ENCODE measurements around the gene RAN.

RAN gene

GRCh38 chr12:130831876-130832405 is 39.9 kb upstream of the RAN start:
- WGBS = 95% methylated on average over 5 of the region's 5 CpGs
- Histone ChIP-seq H3K9ac (ENCODE audit: low read length) (no peak overlapping the region), H3K36me3 (ENCODE audit: control insufficient read depth in 1 of 2, insufficient read depth in 2 of 2, low read depth in 1 of 2, low read length in 2 of 2) (peaks cover 0 to 6% of the 10 kb centered on the region in 2 experiments), H3K79me1 (replicated peaks; ENCODE audit: low read length, poor library complexity, severe bottlenecking) (peaks cover 22% of the 10 kb centered on the region), H3K4me1 (ENCODE audit: control insufficient read depth, insufficient read depth, low read depth, low read length) (peaks cover 34% of the 10 kb centered on the region), H2BK5ac (ENCODE audit: low read depth, low read length, poor library complexity, severe bottlenecking) (no peak overlapping the region), H4K91ac (ENCODE audit: low read length) (no peak overlapping the region), H3K27ac (ENCODE audit: low read length, poor library complexity, severe bottlenecking) (no peak overlapping the region), H2AK5ac (ENCODE audit: low read length, severe bottlenecking) (no peak overlapping the region), H3K18ac (ENCODE audit: low read depth in 1 of 2, low read length in 2 of 2) (no peak overlapping the region), H3K27me3 (ENCODE audit: control insufficient read depth in 1 of 2, insufficient read depth in 1 of 2, low read length in 2 of 2) (no peaks in the 10 kb centered on the region), H3K9me3 (ENCODE audit: control insufficient read depth, low read length) (no peaks in the 10 kb centered on the region), H3K4me3 (ENCODE audit: insufficient read depth in 1 of 2, low read depth in 1 of 2, low read length in 2 of 2) (no peak overlapping the region), H4K8ac (ENCODE audit: low read length) (no peak overlapping the region), H2AFZ (ENCODE audit: low read depth, low read length) (no peak overlapping the region), H2BK15ac (ENCODE audit: low read depth, poor library complexity, severe bottlenecking) (no peak overlapping the region), H2BK12ac (ENCODE audit: low read length in 2 of 2) (no peak overlapping the region), H2BK120ac (ENCODE audit: low read depth, low read length) (no peak overlapping the region), H3K4me2 (ENCODE audit: low read length, poor library complexity, severe bottlenecking) (no peak overlapping the region), H3K14ac (ENCODE audit: low read length in 2 of 2) (no peak overlapping the region), H3K4ac (ENCODE audit: low read depth in 1 of 2, low read length in 2 of 2) (no peak overlapping the region), H3K23ac (ENCODE audit: low read length in 2 of 2) (no peak overlapping the region)
- DNase-seq = no peak

DNA sequence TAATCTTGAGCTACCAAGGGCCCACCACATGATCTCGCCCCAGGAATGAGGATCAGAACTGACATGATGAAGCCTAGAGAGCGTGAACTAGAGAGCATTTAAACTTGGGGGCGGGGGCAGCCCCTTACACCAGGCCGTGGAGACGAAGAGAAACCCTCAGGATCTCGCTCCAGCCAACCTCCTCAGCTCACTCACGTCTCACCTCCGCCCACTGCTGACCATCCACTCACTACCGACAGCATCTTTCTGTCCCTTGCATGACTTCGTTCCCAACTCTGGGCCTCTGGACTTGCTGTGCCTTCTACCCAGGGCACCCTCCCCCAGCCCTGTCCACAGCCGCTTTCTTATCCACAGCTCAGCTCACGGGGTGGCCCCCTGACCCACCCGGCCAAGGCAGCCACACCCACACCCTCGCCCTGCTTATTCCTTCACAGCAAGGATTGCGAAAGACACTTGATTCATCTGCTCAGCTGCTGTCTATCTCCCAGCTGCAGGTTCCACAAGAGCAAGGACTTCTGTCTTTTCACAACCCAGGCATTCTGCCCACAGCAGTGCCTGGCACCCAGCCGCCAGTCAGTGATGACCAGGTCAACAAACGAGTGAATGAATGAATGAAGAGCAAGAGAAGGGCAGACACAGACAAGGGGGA is 39.2 kb upstream of the RAN start:
- Histone ChIP-seq H3K4ac (ENCODE audit: low read depth in 1 of 2, low read length in 2 of 2) (no peak overlapping the region), H2AFZ (ENCODE audit: low read depth, low read length) (no peak overlapping the region), H3K27ac (ENCODE audit: low read length, poor library complexity, severe bottlenecking) (no peak overlapping the region), H2BK12ac (ENCODE audit: low read length in 2 of 2) (no peak overlapping the region), H3K27me3 (ENCODE audit: control insufficient read depth in 1 of 2, insufficient read depth in 1 of 2, low read length in 2 of 2) (no peaks in the 10 kb centered on the region), H2BK120ac (ENCODE audit: low read depth, low read length) (no peak overlapping the region), H2AK5ac (ENCODE audit: low read length, severe bottlenecking) (no peak overlapping the region), H2BK5ac (ENCODE audit: low read depth, low read length, poor library complexity, severe bottlenecking) (no peak overlapping the region), H4K91ac (ENCODE audit: low read length) (no peak overlapping the region), H3K14ac (ENCODE audit: low read length in 2 of 2) (no peak overlapping the region), H3K36me3 (ENCODE audit: control insufficient read depth in 1 of 2, insufficient read depth in 2 of 2, low read depth in 1 of 2, low read length in 2 of 2) (peaks cover 0 to 6% of the 10 kb centered on the region in 2 experiments), H3K18ac (ENCODE audit: low read depth in 1 of 2, low read length in 2 of 2) (no peak overlapping the region), H3K23ac (ENCODE audit: low read length in 2 of 2) (no peak overlapping the region), H3K4me1 (ENCODE audit: control insufficient read depth, insufficient read depth, low read depth, low read length) (peaks cover 35% of the 10 kb centered on the region), H3K79me1 (replicated peaks; ENCODE audit: low read length, poor library complexity, severe bottlenecking) (peaks cover 24% of the 10 kb centered on the region), H4K8ac (ENCODE audit: low read length) (no peak overlapping the region), H2BK15ac (ENCODE audit: low read depth, poor library complexity, severe bottlenecking) (no peak overlapping the region), H3K9me3 (ENCODE audit: control insufficient read depth, low read length) (no peaks in the 10 kb centered on the region), H3K4me3 (ENCODE audit: insufficient read depth in 1 of 2, low read depth in 1 of 2, low read length in 2 of 2) (peak overlapping the region in 1 of 2 experiments; percentile 26), H3K4me2 (ENCODE audit: low read length, poor library complexity, severe bottlenecking) (no peak overlapping the region), H3K9ac (ENCODE audit: low read length) (no peak overlapping the region)
- WGBS = 68% methylated on average over 17 of the region's 17 CpGs
- peak; percentile 75 for DNase-seq

DNA sequence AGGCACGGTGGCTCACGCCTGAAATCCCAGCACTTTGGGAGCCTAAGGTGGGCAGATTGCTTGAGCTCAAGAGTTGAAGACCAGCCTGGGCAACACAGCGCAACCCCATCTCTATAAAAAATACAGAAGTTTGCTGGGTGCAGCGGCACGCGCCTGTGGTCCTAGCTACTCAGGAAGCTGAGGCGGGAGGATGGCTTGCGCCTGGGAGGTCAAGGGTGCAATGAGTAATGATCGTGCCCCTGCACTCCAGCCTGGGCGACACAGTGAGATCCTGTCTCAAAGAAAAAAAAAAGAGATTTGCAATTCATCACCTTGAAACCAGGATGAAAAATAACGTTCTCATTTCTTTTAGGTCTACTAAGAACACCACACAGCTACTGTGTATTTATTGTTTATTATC is 36.9 kb upstream of the RAN start:
- H3K4me1 ChIP-seq (ENCODE audit: control insufficient read depth, insufficient read depth, low read depth, low read length) = peaks cover 34% of the 10 kb centered on the region
- no peak overlapping the region for H4K8ac ChIP-seq (ENCODE audit: low read length)
- H3K9me3 ChIP-seq (ENCODE audit: control insufficient read depth, low read length) = no peaks in the 10 kb centered on the region
- H3K18ac ChIP-seq (ENCODE audit: low read depth in 1 of 2, low read length in 2 of 2) = no peak overlapping the region
- no peaks in the 10 kb centered on the region for H3K27me3 ChIP-seq (ENCODE audit: control insufficient read depth in 1 of 2, insufficient read depth in 1 of 2, low read length in 2 of 2)
- no peak overlapping the region for H2AFZ ChIP-seq (ENCODE audit: low read depth, low read length)
- H2BK12ac ChIP-seq (ENCODE audit: low read length in 2 of 2) = no peak overlapping the region
- WGBS = 89% methylated on average over 10 of the region's 11 CpGs
- H2BK5ac ChIP-seq (ENCODE audit: low read depth, low read length, poor library complexity, severe bottlenecking) = no peak overlapping the region
- H3K4ac ChIP-seq (ENCODE audit: low read depth in 1 of 2, low read length in 2 of 2) = no peak overlapping the region
- no peak overlapping the region for H2BK120ac ChIP-seq (ENCODE audit: low read depth, low read length)
- H3K4me3 ChIP-seq (ENCODE audit: insufficient read depth in 1 of 2, low read depth in 1 of 2, low read length in 2 of 2) = no peak overlapping the region
- no peak overlapping the region for H4K91ac ChIP-seq (ENCODE audit: low read length)
- H3K14ac ChIP-seq (ENCODE audit: low read length in 2 of 2) = no peak overlapping the region
- DNase-seq = no peak
- H3K4me2 ChIP-seq (ENCODE audit: low read length, poor library complexity, severe bottlenecking) = no peak overlapping the region
- no peak overlapping the region for H3K23ac ChIP-seq (ENCODE audit: low read length in 2 of 2)
- H2BK15ac ChIP-seq (ENCODE audit: low read depth, poor library complexity, severe bottlenecking) = no peak overlapping the region
- H3K36me3 ChIP-seq (ENCODE audit: control insufficient read depth in 1 of 2, insufficient read depth in 2 of 2, low read depth in 1 of 2, low read length in 2 of 2) = peaks cover 0 to 4% of the 10 kb centered on the region in 2 experiments
- H3K79me1 ChIP-seq (replicated peaks; ENCODE audit: low read length, poor library complexity, severe bottlenecking) = peaks cover 20% of the 10 kb centered on the region
- no peak overlapping the region for H3K9ac ChIP-seq (ENCODE audit: low read length)
- H2AK5ac ChIP-seq (ENCODE audit: low read length, severe bottlenecking) = no peak overlapping the region
- no peak overlapping the region for H3K27ac ChIP-seq (ENCODE audit: low read length, poor library complexity, severe bottlenecking)

DNA sequence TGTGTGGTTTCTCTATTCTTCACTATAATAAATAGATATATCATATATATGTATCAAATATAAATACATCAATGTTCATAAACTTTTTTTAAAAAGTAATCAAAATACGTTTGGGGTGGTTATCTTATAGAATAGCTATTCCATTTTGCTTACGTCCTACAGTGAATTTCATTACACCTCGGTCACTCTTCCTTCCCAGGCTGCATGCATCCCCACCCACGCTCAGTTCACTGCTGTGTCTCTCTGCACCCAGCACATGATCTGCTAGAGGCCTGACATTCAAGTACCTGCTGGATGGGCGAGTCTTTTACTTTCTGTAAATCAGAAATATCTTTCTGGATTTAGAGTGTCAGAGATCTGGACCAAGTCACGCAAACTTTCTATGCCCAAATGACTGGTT is 36.4 kb upstream of the RAN start:
- peaks cover 31% of the 10 kb centered on the region for H3K4me1 ChIP-seq (ENCODE audit: control insufficient read depth, insufficient read depth, low read depth, low read length)
- no peak overlapping the region for H2BK5ac ChIP-seq (ENCODE audit: low read depth, low read length, poor library complexity, severe bottlenecking)
- H2BK12ac ChIP-seq (ENCODE audit: low read length in 2 of 2) = no peak overlapping the region
- no peak overlapping the region for H2AFZ ChIP-seq (ENCODE audit: low read depth, low read length)
- no peak overlapping the region for H3K4me3 ChIP-seq (ENCODE audit: insufficient read depth in 1 of 2, low read depth in 1 of 2, low read length in 2 of 2)
- no peak overlapping the region for H4K91ac ChIP-seq (ENCODE audit: low read length)
- H3K14ac ChIP-seq (ENCODE audit: low read length in 2 of 2) = peak overlapping the region in 1 of 2 experiments; percentile 22
- no peaks in the 10 kb centered on the region for H3K27me3 ChIP-seq (ENCODE audit: control insufficient read depth in 1 of 2, insufficient read depth in 1 of 2, low read length in 2 of 2)
- H3K4ac ChIP-seq (ENCODE audit: low read depth in 1 of 2, low read length in 2 of 2) = no peak overlapping the region
- no peak overlapping the region for H4K8ac ChIP-seq (ENCODE audit: low read length)
- 94% methylated on average over 6 of the region's 6 CpGs for WGBS
- H3K36me3 ChIP-seq (ENCODE audit: control insufficient read depth in 1 of 2, insufficient read depth in 2 of 2, low read depth in 1 of 2, low read length in 2 of 2) = peaks cover 0 to 4% of the 10 kb centered on the region in 2 experiments
- no peak overlapping the region for H3K4me2 ChIP-seq (ENCODE audit: low read length, poor library complexity, severe bottlenecking)
- H3K27ac ChIP-seq (ENCODE audit: low read length, poor library complexity, severe bottlenecking) = no peak overlapping the region
- no peak overlapping the region for H2BK120ac ChIP-seq (ENCODE audit: low read depth, low read length)
- no peak overlapping the region for H3K23ac ChIP-seq (ENCODE audit: low read length in 2 of 2)
- H2BK15ac ChIP-seq (ENCODE audit: low read depth, poor library complexity, severe bottlenecking) = no peak overlapping the region
- H3K9me3 ChIP-seq (ENCODE audit: control insufficient read depth, low read length) = no peaks in the 10 kb centered on the region
- no peak overlapping the region for H3K18ac ChIP-seq (ENCODE audit: low read depth in 1 of 2, low read length in 2 of 2)
- DNase-seq = no peak
- no peak overlapping the region for H2AK5ac ChIP-seq (ENCODE audit: low read length, severe bottlenecking)
- H3K79me1 ChIP-seq (replicated peaks; ENCODE audit: low read length, poor library complexity, severe bottlenecking) = peaks cover 20% of the 10 kb centered on the region
- no peak overlapping the region for H3K9ac ChIP-seq (ENCODE audit: low read length)
